Subcutaneous abdominal adipose tissue (tissue), 5 donors: ENCODE results near the gene FAM117B.

Experiments
- H3K27ac ChIP-seq: one replicate; pipeline ENCODE4 v1.7.0; 2013; ENCODE audit warnings: low read depth, mild to moderate bottlenecking, inconsistent platforms, low read length, moderate library complexity
- H3K27me3 ChIP-seq, 5 donors: one replicate each; pipeline ENCODE4 v1.7.0; 2013; ENCODE audit warnings: low read length in 5 of 5, inconsistent platforms in 1 of 5; ENCODE audit not compliant: control insufficient read depth in 5 of 5, insufficient read depth in 4 of 5
- H3K36me3 ChIP-seq, 5 donors: one replicate each; pipeline ENCODE4 v1.7.0; 2013; ENCODE audit warnings: low read length in 5 of 5; ENCODE audit not compliant: control insufficient read depth in 5 of 5, insufficient read depth in 5 of 5
- H3K4me1 ChIP-seq, 5 donors: one replicate each; pipeline ENCODE4 v1.7.0; 2013; ENCODE audit warnings: low read length in 5 of 5, mild to moderate bottlenecking in 3 of 5, moderate library complexity in 1 of 5; ENCODE audit not compliant: control insufficient read depth in 5 of 5, insufficient read depth in 5 of 5
- H3K4me3 ChIP-seq, 5 donors: one replicate each; pipeline ENCODE4 v1.7.0; 2013; ENCODE audit warnings: low read length in 5 of 5, low read depth in 1 of 5
- H3K9ac ChIP-seq, 5 donors: one replicate each; pipeline ENCODE4 v1.7.0; 2013; ENCODE audit warnings: low read length in 5 of 5, mild to moderate bottlenecking in 4 of 5, moderate library complexity in 3 of 5
- H3K9me3 ChIP-seq, 5 donors: one replicate each; pipeline ENCODE4 v1.7.0; 2013; ENCODE audit warnings: low read length in 5 of 5; ENCODE audit not compliant: control insufficient read depth in 5 of 5
- donor health status: healthy.
- donor health status: healthy.
- donor health status: healthy.
- donor health status: healthy.
- donor health status: healthy.

FAM117B gene

DNA sequence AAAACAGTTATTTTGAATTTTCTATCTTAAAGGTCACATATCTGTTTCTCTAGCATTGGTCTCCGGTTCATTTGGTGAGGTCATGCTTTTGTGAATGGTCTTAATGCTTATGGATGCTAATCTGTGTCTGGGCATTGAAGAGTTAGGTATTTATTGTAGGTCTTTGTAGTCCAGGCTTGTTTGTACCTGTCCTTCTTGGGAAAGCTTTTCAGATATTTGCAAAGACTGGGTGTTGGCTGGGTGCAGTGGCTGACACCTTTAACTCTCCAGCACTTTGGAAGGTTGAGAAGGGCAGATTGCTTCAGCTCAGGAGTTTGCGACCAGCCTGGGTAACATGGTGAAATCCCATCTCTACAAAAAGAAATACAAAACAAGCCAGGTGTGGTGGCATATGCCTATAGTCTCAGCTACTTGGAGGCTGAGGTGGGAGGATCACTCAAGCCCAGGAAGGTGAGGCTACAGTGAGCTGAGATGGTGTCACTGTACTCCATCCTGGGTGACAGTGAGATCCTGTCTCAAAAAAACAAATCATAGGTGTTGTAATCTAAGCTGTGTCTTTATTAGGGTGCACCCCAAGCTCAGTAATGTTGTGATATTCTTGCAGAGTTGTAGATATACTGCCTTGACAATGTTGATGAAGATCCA is 82.3 kb downstream of the FAM117B start:
- no peaks in the 10 kb centered on the region for H3K27me3 ChIP-seq
- peaks cover 2 to 11% (median 7%) of the 10 kb centered on the region in 5 donors for H3K9me3 ChIP-seq
- no peak overlapping the region for H3K9ac ChIP-seq
- no peak overlapping the region for H3K27ac ChIP-seq
- H3K4me3 ChIP-seq, result no peak overlapping the region
- H3K4me1 ChIP-seq, result no peaks in the 10 kb centered on the region
- H3K36me3 ChIP-seq, result no peaks in the 10 kb centered on the region

DNA sequence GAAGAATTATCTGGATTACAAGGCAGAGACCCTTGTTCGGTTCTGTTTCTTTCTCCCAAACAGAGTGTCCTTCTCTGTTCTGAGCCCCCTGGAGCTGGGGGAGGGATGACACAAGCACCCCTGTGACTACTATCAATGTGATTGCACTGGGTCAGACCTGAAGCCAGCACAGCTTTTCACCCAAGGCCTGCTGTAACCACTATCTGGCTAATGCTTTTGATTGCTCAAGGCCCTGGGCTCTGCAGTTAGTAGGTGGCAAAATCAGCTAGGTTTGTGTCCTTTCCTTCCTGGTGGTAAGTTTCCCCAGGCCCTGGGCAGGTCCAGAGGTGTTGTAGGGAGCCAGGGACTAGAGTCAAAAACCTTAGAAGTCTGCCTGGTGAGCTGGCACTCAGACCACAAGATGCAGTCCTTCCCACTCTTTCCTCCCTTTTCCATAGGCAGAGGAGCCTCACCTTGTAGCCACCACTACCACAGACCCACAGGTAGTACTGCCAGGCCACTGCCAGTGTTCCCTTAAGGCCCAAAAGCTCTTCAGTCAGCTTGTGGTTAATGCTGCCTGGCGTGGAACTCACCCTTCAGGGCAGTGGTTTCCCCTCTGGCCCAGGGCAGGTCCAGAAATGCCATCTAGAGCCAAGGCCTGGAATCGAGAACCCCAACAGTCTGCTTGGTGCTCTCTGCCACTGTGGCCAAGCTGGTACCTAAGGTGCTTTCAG is 83.0 kb downstream of the FAM117B start:
- Histone ChIP-seq H3K9me3 (peaks cover 2 to 9% (median 3%) of the 10 kb centered on the region in 5 donors), H3K4me3 (no peak overlapping the region), H3K4me1 (no peaks in the 10 kb centered on the region), H3K36me3 (no peaks in the 10 kb centered on the region), H3K9ac (no peak overlapping the region), H3K27me3 (no peaks in the 10 kb centered on the region), H3K27ac (no peak overlapping the region)

DNA sequence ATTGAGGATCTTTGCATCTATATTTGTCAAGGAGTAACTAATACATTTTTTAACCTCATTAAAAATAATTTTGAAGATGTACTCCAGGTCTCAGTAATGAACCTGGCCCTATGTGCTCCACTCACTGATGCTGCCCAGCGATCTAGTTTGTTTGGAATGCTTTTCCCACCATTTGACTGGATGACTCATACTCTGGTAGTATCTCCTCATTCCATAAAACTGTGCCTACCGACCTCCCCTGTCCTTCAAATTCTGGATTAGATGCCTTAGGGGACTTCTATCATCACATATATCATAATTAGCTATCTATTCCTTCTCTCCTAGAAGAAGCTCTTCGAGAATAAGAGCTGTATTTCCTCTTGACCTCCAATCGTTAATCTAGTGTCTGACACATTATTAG is 83.8 kb downstream of the FAM117B start:
- H3K27me3 ChIP-seq, result no peaks in the 10 kb centered on the region
- H3K4me3 ChIP-seq, result no peak overlapping the region
- H3K9ac ChIP-seq, result no peak overlapping the region
- no peaks in the 10 kb centered on the region for H3K36me3 ChIP-seq
- peaks cover 2 to 9% (median 3%) of the 10 kb centered on the region in 5 donors for H3K9me3 ChIP-seq
- H3K4me1 ChIP-seq, result no peaks in the 10 kb centered on the region
- H3K27ac ChIP-seq, result no peak overlapping the region

DNA sequence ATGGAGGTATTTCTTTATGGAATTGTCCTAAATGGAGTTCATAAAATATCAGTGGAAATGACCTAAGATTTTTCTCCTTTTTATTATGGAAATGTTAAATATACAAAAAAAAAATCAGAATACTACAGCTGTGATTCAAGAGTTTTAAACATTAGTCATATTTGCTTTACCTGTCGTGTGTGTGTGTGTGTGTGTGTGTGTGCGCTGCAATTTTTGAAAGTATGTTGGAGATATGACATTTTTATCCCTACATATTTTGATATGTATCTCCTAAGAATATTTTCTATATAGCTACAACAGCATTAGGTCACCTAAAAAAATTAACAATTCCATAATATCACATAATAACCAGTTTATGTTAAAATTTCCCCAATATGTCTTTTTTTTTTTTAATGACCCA is 85.5 kb downstream of the FAM117B start:
- H3K9me3 ChIP-seq, result peaks cover 0 to 9% (median 3%) of the 10 kb centered on the region in 5 donors
- H3K4me3 ChIP-seq, result no peak overlapping the region
- no peaks in the 10 kb centered on the region for H3K4me1 ChIP-seq
- no peaks in the 10 kb centered on the region for H3K27me3 ChIP-seq
- no peak overlapping the region for H3K27ac ChIP-seq
- H3K9ac ChIP-seq, result no peak overlapping the region
- no peaks in the 10 kb centered on the region for H3K36me3 ChIP-seq

DNA sequence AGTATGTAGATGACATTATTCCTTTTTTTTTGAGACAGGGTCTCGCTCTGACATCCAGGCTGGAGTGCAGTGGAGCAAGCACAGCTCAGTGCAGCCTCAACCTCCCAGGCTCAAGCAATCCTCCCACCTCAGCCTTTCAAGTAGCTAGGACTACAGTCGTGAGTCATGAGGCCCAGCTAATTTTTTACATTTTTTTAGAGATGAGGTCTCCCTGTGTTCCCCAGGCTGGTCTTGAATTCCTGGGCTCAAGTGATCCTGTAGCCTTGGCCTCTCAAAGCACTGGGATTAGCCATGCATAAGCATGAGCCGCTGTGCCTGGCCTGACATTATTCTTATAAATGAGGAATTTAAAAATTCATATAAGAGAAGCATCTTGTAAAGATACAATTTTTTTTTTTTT is 86.9 kb downstream of the FAM117B start:
- no peak overlapping the region for H3K4me3 ChIP-seq
- no peak overlapping the region for H3K9ac ChIP-seq
- no peaks in the 10 kb centered on the region for H3K27me3 ChIP-seq
- H3K9me3 ChIP-seq, result peaks cover 0 to 6% (median 0%) of the 10 kb centered on the region in 5 donors
- H3K36me3 ChIP-seq, result peaks cover 0 to 5% (median 0%) of the 10 kb centered on the region in 5 donors
- no peaks in the 10 kb centered on the region for H3K4me1 ChIP-seq
- no peak overlapping the region for H3K27ac ChIP-seq

DNA sequence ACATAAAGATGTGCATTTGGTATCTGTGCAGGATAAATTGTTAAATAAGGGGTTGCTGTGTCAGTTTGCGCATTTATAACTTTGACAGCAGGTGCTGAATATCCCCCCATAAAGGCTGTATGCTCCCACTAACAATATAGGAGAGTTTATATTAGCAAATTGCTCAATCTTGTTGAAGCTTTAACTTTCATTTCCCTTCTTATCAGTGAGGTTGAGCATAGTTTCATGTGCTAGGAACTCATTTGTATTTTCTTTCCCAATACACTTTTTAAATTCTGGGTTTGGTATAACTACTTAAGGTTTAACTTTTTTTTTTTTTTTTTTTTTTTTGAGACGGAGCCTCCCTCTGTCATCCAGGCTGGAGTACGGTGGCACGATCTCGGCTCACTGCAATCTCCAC is 89.0 kb downstream of the FAM117B start:
- Histone ChIP-seq H3K36me3 (peaks cover 0 to 5% (median 0%) of the 10 kb centered on the region in 5 donors), H3K4me1 (no peaks in the 10 kb centered on the region), H3K27me3 (no peaks in the 10 kb centered on the region), H3K27ac (no peak overlapping the region), H3K9me3 (no peaks in the 10 kb centered on the region), H3K4me3 (no peak overlapping the region), H3K9ac (no peak overlapping the region)

DNA sequence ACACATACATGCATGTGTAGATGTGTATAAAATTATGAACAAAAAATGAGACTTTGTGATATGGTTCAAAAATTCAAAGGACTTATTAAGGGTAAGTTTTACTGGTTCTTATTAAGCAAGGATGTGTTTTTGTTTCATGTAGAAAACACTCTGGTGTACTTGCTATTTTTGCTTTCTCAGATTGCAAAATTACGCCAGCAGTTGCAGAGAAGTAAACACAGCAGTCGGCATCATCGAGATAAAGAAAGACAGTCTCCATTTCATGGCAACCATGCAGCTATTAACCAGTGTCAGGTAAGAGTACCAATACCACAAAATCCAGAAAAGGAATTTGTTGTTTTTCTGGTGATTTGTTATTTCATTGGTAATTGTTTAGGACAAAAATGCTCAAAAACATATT is 91.3 kb downstream of the FAM117B start:
- H3K36me3 ChIP-seq, result peaks cover 0 to 5% (median 0%) of the 10 kb centered on the region in 5 donors
- no peaks in the 10 kb centered on the region for H3K27me3 ChIP-seq
- no peaks in the 10 kb centered on the region for H3K4me1 ChIP-seq
- H3K9ac ChIP-seq, result no peak overlapping the region
- no peak overlapping the region for H3K4me3 ChIP-seq
- no peak overlapping the region for H3K27ac ChIP-seq
- H3K9me3 ChIP-seq, result no peaks in the 10 kb centered on the region

DNA sequence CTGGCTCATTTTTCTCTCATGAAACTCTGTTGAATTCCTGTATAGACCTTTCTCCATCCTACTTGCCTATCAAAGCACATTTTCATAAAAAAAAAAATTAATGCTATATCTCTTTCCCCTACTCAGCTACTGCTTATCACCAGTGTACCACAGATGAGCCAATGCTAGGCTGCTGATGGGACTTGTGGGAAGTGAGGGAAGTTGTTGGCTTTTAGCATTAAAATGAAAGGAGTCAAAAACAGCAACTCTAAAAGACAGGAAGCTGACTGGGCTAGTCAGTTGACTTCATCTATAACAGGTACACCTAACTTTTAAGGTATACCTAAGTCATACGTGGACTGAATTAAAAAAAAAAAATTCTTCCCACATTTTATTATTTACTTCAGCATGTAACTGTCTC is 102.1 kb downstream of the FAM117B start:
- Histone ChIP-seq H3K36me3 (peaks cover 0 to 2% (median 0%) of the 10 kb centered on the region in 5 donors), H3K4me1 (no peaks in the 10 kb centered on the region), H3K9ac (no peak overlapping the region), H3K27me3 (no peaks in the 10 kb centered on the region), H3K9me3 (peaks cover 0 to 6% (median 2%) of the 10 kb centered on the region in 5 donors), H3K27ac (no peak overlapping the region), H3K4me3 (no peak overlapping the region)

DNA sequence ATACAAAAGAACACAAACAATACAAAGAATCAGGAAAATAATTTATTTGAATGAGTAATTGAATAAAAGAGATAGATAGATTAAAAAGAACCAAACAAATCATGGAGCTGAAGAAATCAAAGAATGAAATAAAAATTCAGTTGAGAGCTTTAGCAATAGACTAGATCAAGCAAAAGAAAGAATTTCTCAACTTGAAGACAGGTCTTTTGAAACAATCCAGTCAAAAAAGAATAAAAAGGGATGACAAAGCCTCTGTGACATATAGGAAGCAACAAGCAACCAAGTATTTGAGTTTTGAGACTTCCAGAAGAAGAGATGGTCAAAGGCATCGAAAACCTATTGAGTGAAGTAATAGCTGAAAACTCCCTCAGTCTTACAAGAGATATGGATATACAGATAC is 108.8 kb downstream of the FAM117B start:
- Histone ChIP-seq H3K36me3 (peaks cover 0 to 6% (median 4%) of the 10 kb centered on the region in 5 donors), H3K4me1 (no peaks in the 10 kb centered on the region), H3K27ac (no peak overlapping the region), H3K9me3 (peaks cover 0 to 12% (median 9%) of the 10 kb centered on the region in 5 donors), H3K4me3 (no peak overlapping the region), H3K27me3 (no peaks in the 10 kb centered on the region), H3K9ac (no peak overlapping the region)

DNA sequence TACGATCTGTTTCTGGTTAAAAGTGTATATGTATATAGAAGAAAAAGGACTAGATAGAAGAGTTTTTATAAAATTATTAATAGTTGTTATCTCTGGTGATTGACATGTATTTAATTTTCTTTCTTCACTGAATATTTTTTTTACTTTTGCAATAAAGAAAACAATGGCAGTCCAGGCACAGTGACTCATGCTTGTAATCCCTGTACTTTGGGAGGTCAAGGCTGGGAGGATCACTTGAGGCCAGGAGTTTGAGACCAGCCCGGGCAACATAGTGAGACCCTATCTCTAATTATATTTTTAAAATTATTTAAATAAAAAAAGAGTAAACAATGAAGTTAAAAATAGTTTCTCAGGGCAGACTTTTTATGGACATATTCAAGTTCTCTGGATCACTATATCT is 114.7 kb downstream of the FAM117B start:
- H3K4me3 ChIP-seq, result no peak overlapping the region
- no peaks in the 10 kb centered on the region for H3K36me3 ChIP-seq
- no peak overlapping the region for H3K9ac ChIP-seq
- H3K27me3 ChIP-seq, result no peaks in the 10 kb centered on the region
- no peaks in the 10 kb centered on the region for H3K4me1 ChIP-seq
- H3K9me3 ChIP-seq, result no peaks in the 10 kb centered on the region
- no peak overlapping the region for H3K27ac ChIP-seq
